ENCODE results near the gene BOK. TPM values are rescaled to one million over a fixed set of nuclear protein-coding genes. Genes with fewer than 3 reads are reported as not detected.

Gene BOK
- total RNA-seq, 1 donor from 2014 or later, result 13.8 TPM

GRCh38 chr2:241606186-241606585 lies 47.6 kb downstream of the BOK start:
- Mint-ChIP-seq H3K4me3 (ENCODE audit: unreplicated experiment) (no peak overlapping the region), H3K36me3 (ENCODE audit: unreplicated experiment) (peaks cover 5% of the 10 kb centered on the region), H3K9me3 (ENCODE audit: unreplicated experiment) (peaks cover 4% of the 10 kb centered on the region), H3K27me3 (ENCODE audit: unreplicated experiment) (peaks cover 2% of the 10 kb centered on the region), H3K4me1 (ENCODE audit: low read depth, unreplicated experiment) (peaks cover 2% of the 10 kb centered on the region), H3K27ac (ENCODE audit: unreplicated experiment) (no peak overlapping the region)
- no peak for TF ChIP-seq CTCF (IDR thresholded peaks at IDR 0.05; ENCODE audit: partially characterized antibody, unreplicated experiment)
- DNase-seq, result no peak

- H3K4me1 Mint-ChIP-seq (ENCODE audit: low read depth, unreplicated experiment), result peaks cover 8% of the 10 kb centered on the region
- H3K36me3 Mint-ChIP-seq (ENCODE audit: unreplicated experiment), result no peaks in the 10 kb centered on the region
- H3K27me3 Mint-ChIP-seq (ENCODE audit: unreplicated experiment), result peaks cover 2% of the 10 kb centered on the region
- DNase-seq, result no peak
- no peak for TF ChIP-seq CTCF (IDR thresholded peaks at IDR 0.05; ENCODE audit: partially characterized antibody, unreplicated experiment)
- H3K4me3 Mint-ChIP-seq (ENCODE audit: unreplicated experiment), result no peak overlapping the region
- peaks cover 1% of the 10 kb centered on the region for H3K9me3 Mint-ChIP-seq (ENCODE audit: unreplicated experiment)
- no peak overlapping the region for H3K27ac Mint-ChIP-seq (ENCODE audit: unreplicated experiment)
These were observed 48.8 kb downstream of the BOK start for GRCh38 chr2:241607162-241607885.

- Mint-ChIP-seq H3K4me1 (ENCODE audit: low read depth, unreplicated experiment) (peaks cover 16% of the 10 kb centered on the region), H3K9me3 (ENCODE audit: unreplicated experiment) (peaks cover 3% of the 10 kb centered on the region), H3K4me3 (ENCODE audit: unreplicated experiment) (peak overlapping the region; percentile 62), H3K36me3 (ENCODE audit: unreplicated experiment) (no peaks in the 10 kb centered on the region), H3K27ac (ENCODE audit: unreplicated experiment) (no peak overlapping the region), H3K27me3 (ENCODE audit: unreplicated experiment) (peaks cover 2% of the 10 kb centered on the region)
- no peak for TF ChIP-seq CTCF (IDR thresholded peaks at IDR 0.05; ENCODE audit: partially characterized antibody, unreplicated experiment)
- DNase-seq, result no peak
These were observed 50.3 kb downstream of the BOK start for GRCh38 chr2:241608881-241609280.

- H3K27ac Mint-ChIP-seq (ENCODE audit: unreplicated experiment), result peak overlapping the region; percentile 23
- TF ChIP-seq CTCF (IDR thresholded peaks at IDR 0.05; ENCODE audit: partially characterized antibody, unreplicated experiment), result peak; percentile 71
- H3K4me3 Mint-ChIP-seq (ENCODE audit: unreplicated experiment), result peak overlapping the region; percentile 82
- H3K27me3 Mint-ChIP-seq (ENCODE audit: unreplicated experiment), result peaks cover 2% of the 10 kb centered on the region
- H3K9me3 Mint-ChIP-seq (ENCODE audit: unreplicated experiment), result peaks cover 3% of the 10 kb centered on the region
- H3K4me1 Mint-ChIP-seq (ENCODE audit: low read depth, unreplicated experiment), result peaks cover 16% of the 10 kb centered on the region
- H3K36me3 Mint-ChIP-seq (ENCODE audit: unreplicated experiment), result no peaks in the 10 kb centered on the region
- peak; percentile 94 for DNase-seq
These were observed 51.6 kb downstream of the BOK start for GRCh38 chr2:241609859-241610793.
